HCT116 (cell line): ENCODE results near the gene EPHA6.

Source experiments
- EZH2 ChIP-seq: fragments of 200-600 bp; sonication (generic); IDR thresholded peaks from 2 replicates; pipeline ENCODE4 v1.6.1; 2017; ENCODE audit warnings: antibody characterized with exemption, mixed run types
- FOSL1 ChIP-seq: IDR thresholded peaks from 2 replicates; pipeline ENCODE4 v1.6.1; 2012; ENCODE audit warnings: low read depth
- TF ChIP-seq, protein P1 (sequence below), 3 experiments: fragments of 200-600 bp in 1 of 3; sonication (generic) in 1 of 3; IDR thresholded peaks in 2 of 3; conservative IDR thresholded peaks in 1 of 3; 2 replicates each; pipeline ENCODE4 v1.5.1; 2012 to 2017; ENCODE audit warnings: low read depth in 2 of 3, low read length in 2 of 3, antibody characterized with exemption in 1 of 3, borderline replicate concordance in 1 of 3, control low read depth in 1 of 3, mild to moderate bottlenecking in 1 of 3, mixed read lengths in 1 of 3, mixed run types in 1 of 3, moderate library complexity in 1 of 3; ENCODE audit not compliant: insufficient read depth in 1 of 3

DNA sequence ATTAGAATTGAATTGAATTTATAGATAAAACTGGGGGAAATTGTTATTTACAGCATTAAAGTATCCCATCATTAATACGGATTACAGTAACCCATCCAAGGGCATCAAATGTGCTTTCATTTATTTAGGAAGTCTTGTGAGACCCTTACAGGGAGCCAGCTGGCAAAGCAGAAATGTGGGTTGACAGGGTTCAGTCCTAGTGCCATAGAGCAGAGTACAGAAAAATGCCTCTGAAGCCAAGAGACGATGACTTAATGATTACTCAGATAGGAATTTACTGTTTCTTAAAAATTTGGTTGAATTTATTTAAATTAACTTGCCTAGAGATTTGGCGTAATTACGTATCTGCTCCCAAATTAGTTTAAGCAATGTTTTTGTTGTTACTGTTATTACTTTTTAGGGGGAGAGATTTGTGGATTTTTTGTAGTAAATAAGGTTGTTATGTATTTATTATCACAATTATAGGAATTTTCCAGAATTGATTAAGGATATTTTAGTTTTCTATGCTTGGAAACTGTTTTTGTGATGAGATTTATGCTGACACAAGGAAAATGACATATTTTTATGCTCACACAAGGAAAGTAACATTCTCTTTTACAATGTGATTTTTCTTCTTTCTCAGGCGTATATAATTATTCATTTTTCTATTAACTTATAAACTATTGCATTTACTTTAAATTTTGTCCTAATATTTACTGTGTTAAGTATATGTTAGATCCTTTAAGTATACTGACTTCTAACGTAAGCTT lies 152.0 kb downstream of the EPHA6 start:
- TF ChIP-seq, protein P1, sequence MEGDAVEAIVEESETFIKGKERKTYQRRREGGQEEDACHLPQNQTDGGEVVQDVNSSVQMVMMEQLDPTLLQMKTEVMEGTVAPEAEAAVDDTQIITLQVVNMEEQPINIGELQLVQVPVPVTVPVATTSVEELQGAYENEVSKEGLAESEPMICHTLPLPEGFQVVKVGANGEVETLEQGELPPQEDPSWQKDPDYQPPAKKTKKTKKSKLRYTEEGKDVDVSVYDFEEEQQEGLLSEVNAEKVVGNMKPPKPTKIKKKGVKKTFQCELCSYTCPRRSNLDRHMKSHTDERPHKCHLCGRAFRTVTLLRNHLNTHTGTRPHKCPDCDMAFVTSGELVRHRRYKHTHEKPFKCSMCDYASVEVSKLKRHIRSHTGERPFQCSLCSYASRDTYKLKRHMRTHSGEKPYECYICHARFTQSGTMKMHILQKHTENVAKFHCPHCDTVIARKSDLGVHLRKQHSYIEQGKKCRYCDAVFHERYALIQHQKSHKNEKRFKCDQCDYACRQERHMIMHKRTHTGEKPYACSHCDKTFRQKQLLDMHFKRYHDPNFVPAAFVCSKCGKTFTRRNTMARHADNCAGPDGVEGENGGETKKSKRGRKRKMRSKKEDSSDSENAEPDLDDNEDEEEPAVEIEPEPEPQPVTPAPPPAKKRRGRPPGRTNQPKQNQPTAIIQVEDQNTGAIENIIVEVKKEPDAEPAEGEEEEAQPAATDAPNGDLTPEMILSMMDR (IDR thresholded peaks at IDR 0.05 in 2 of 3, conservative IDR thresholded peaks at IDR 0.05 in 1 of 3; ENCODE audit: borderline replicate concordance in 1 of 3, insufficient read depth in 1 of 3, low read depth in 2 of 3, low read length in 2 of 3) = no peak
- no peak for TF ChIP-seq FOSL1
- no peak for TF ChIP-seq EZH2
